ENCODE results near the gene SLC6A5. TPM values are rescaled to one million over a fixed set of nuclear protein-coding genes. Genes with fewer than 3 reads are reported as not detected.

The SLC6A5 gene
- total RNA-seq, 2 donors from 2014 or later: 0.11 TPM; not detected in 1

GRCh38 chr11:20631519-20632168, 32.2 kb downstream of the SLC6A5 start:
- no peaks in the 10 kb centered on the region for H3K36me3 ChIP-seq
- TF ChIP-seq, protein P1, sequence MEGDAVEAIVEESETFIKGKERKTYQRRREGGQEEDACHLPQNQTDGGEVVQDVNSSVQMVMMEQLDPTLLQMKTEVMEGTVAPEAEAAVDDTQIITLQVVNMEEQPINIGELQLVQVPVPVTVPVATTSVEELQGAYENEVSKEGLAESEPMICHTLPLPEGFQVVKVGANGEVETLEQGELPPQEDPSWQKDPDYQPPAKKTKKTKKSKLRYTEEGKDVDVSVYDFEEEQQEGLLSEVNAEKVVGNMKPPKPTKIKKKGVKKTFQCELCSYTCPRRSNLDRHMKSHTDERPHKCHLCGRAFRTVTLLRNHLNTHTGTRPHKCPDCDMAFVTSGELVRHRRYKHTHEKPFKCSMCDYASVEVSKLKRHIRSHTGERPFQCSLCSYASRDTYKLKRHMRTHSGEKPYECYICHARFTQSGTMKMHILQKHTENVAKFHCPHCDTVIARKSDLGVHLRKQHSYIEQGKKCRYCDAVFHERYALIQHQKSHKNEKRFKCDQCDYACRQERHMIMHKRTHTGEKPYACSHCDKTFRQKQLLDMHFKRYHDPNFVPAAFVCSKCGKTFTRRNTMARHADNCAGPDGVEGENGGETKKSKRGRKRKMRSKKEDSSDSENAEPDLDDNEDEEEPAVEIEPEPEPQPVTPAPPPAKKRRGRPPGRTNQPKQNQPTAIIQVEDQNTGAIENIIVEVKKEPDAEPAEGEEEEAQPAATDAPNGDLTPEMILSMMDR (IDR thresholded peaks at IDR 0.05): no peak
- no peak overlapping the region for H3K4me3 ChIP-seq
- no peaks in the 10 kb centered on the region for H3K27me3 ChIP-seq
- no peaks in the 10 kb centered on the region for H3K9me3 ChIP-seq
- no peak for DNase-seq (ENCODE audit: low spot score)
- H3K4me1 ChIP-seq: peaks cover 0 to 8% of the 10 kb centered on the region in 2 donors
- no peak overlapping the region for H3K27ac ChIP-seq

DNA sequence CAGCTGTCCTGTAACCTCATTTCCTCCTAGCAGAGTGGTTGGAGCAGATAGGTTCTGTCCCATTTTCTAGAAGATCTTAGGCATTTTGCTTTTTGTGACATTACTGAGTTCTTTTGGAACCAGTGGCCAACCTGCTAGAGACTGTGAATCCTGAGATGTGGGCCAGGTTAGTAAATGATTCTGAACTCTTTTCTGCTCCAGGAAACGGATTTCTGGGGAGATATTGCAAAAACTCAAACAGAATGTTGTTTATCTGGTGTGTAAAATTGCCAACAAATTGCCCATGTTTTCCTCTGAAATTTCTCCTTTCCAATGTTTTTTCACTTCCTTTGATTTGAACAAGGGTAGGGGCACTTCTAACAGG, 32.7 kb downstream of the SLC6A5 start:
- Histone ChIP-seq H3K36me3 (no peaks in the 10 kb centered on the region), H3K27me3 (no peaks in the 10 kb centered on the region), H3K27ac (no peak overlapping the region), H3K4me1 (peaks cover 0 to 3% of the 10 kb centered on the region in 2 donors), H3K9me3 (no peaks in the 10 kb centered on the region), H3K4me3 (no peak overlapping the region)
- no peak for DNase-seq (ENCODE audit: low spot score)
- TF ChIP-seq, protein P1 (IDR thresholded peaks at IDR 0.05): no peak

GRCh38 chr11:20634044-20634443, 34.6 kb downstream of the SLC6A5 start:
- H3K36me3 ChIP-seq: no peaks in the 10 kb centered on the region
- no peak for DNase-seq (ENCODE audit: low spot score)
- H3K27ac ChIP-seq: no peak overlapping the region
- TF ChIP-seq, protein P1 (IDR thresholded peaks at IDR 0.05): no peak
- H3K27me3 ChIP-seq: no peaks in the 10 kb centered on the region
- H3K4me3 ChIP-seq: no peak overlapping the region
- no peaks in the 10 kb centered on the region for H3K4me1 ChIP-seq
- no peaks in the 10 kb centered on the region for H3K9me3 ChIP-seq

GRCh38 chr11:20634781-20635180, 35.4 kb downstream of the SLC6A5 start:
- DNase-seq (ENCODE audit: low spot score): no peak
- Histone ChIP-seq H3K27ac (no peak overlapping the region), H3K9me3 (no peaks in the 10 kb centered on the region), H3K27me3 (no peaks in the 10 kb centered on the region), H3K4me1 (no peaks in the 10 kb centered on the region), H3K36me3 (no peaks in the 10 kb centered on the region), H3K4me3 (no peak overlapping the region)
- TF ChIP-seq, protein P1 (IDR thresholded peaks at IDR 0.05): no peak

- TF ChIP-seq, protein P1 (IDR thresholded peaks at IDR 0.05): no peak
- Histone ChIP-seq H3K4me1 (no peaks in the 10 kb centered on the region), H3K27me3 (no peaks in the 10 kb centered on the region), H3K4me3 (no peak overlapping the region), H3K27ac (no peak overlapping the region), H3K36me3 (no peaks in the 10 kb centered on the region), H3K9me3 (no peaks in the 10 kb centered on the region)
- no peak for DNase-seq (ENCODE audit: low spot score)
These were observed 38.7 kb downstream of the SLC6A5 start for GRCh38 chr11:20638074-20638473.

DNA sequence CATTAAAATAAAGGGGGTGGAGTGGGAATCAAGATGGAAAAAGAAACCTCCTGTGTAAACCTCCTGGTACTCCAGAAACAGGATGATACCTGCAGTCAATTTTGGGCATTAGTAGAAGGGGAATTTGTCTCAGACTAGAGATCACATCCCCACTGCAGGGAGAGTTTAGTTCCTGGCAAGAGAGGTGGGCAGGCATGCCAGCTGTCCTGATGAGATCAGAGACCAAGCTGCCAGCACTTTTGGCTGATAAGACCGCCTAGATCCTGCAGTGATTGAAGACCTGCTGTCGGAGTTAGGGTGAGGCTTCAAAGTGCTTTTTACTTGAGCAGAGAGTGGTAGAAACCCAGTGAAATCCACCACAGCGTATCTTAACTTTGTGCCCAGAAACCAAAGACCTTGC, 40.3 kb downstream of the SLC6A5 start:
- no peaks in the 10 kb centered on the region for H3K27me3 ChIP-seq
- TF ChIP-seq, protein P1 (IDR thresholded peaks at IDR 0.05): no peak
- no peaks in the 10 kb centered on the region for H3K36me3 ChIP-seq
- no peaks in the 10 kb centered on the region for H3K4me1 ChIP-seq
- no peak for DNase-seq (ENCODE audit: low spot score)
- H3K27ac ChIP-seq: no peak overlapping the region
- H3K4me3 ChIP-seq: no peak overlapping the region
- H3K9me3 ChIP-seq: no peaks in the 10 kb centered on the region

Data from right atrium auricular region (tissue), 2 donors.